Ecto neural progenitor cell (in vitro differentiated cells): ENCODE results near the gene WSB2.

ENCODE experiments used
- DNase-seq: peaks from one replicate; pipeline ENCODE4 v3.0.0-alpha.2; 2018; ENCODE audit warnings: low spot score

WSB2 gene

GRCh38 chr12:118061873-118062843 is 1.2 kb upstream of the WSB2 start:
- DNase-seq: peak; percentile 75

GRCh38 chr12:118060301-118061010 is 523 bp downstream of the WSB2 start:
- peak; percentile 72 for DNase-seq

- no peak for DNase-seq
Observed at GRCh38 chr12:118059341-118060191, 1.4 kb downstream of the WSB2 start.

GRCh38 chr12:118058881-118059280 is 2.1 kb downstream of the WSB2 start:
- DNase-seq: no peak

DNA sequence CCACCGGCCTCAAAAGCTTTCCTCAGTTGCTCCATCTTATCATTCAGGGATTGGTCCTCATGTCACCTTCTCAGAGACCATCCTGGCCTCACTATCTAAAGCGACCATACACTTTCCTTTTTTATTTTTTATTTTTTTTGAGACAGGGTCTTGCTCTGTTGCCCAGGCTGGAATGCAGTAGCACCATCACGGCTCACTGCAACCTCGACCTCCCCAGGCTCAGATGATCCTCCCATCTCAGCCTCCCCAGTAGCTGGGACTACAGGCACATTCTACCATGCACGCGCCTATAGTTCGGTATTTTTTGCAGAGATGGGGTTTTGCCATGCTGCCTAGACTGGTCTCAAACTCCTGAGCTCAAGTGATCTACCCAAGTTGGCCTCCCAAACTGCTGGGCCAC is 2.8 kb downstream of the WSB2 start:
- DNase-seq: no peak

GRCh38 chr12:118055865-118056773 is 4.9 kb downstream of the WSB2 start:
- DNase-seq: no peak

DNA sequence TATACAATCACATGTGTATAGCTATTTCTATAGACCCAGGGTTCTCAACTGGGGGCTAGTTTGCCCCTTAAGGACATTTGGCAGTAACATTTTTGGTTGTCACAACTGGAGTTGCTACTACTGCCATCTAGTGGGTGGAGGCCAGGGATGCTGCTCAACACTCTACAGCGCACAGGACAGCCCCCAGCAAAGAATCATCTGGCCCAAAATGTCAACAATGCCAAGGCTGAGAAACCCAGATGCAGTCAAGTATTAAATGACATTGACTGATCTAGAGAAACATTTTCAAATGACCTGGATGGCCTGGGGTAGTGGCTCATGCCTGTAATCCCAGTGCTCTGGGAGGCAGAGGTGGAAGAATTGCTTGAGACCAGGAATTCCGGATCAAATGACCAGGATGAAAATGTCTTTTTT is 5.8 kb downstream of the WSB2 start:
- DNase-seq: peak; percentile 67

- DNase-seq: no peak
Observed at GRCh38 chr12:118053071-118053985, 7.7 kb downstream of the WSB2 start.

GRCh38 chr12:118052324-118053070 is 8.5 kb downstream of the WSB2 start:
- DNase-seq: no peak

GRCh38 chr12:118050972-118051910 is 9.7 kb downstream of the WSB2 start:
- DNase-seq: no peak

DNA sequence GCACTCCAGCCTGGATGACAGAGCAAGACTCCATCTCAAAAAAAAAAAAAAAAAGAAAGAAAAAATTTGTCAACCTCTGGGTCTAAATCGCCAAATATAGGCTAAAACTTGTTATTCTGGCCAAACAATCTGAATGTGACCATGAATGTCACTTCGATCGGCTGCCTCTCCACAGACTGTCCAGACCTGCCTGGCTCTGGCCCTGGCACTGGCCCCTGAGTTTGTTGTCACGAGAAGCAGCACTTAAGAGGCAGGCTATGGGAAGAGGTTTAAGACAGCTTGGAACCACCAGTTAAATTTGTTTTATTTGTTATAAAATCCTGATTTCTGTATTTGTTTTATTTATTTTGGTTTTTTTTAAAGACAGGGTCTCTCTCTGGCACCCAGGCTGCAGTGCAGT is 14.5 kb downstream of the WSB2 start:
- DNase-seq: no peak

- no peak for DNase-seq
Observed at GRCh38 chr12:118044577-118044976, 16.4 kb downstream of the WSB2 start.

- no peak for DNase-seq
Observed at GRCh38 chr12:118044075-118044474, 16.9 kb downstream of the WSB2 start.

- no peak for DNase-seq
Observed at GRCh38 chr12:118042091-118042490, 18.9 kb downstream of the WSB2 start.

- DNase-seq: no peak
Observed at GRCh38 chr12:118038137-118038536, 22.8 kb downstream of the WSB2 start.

DNA sequence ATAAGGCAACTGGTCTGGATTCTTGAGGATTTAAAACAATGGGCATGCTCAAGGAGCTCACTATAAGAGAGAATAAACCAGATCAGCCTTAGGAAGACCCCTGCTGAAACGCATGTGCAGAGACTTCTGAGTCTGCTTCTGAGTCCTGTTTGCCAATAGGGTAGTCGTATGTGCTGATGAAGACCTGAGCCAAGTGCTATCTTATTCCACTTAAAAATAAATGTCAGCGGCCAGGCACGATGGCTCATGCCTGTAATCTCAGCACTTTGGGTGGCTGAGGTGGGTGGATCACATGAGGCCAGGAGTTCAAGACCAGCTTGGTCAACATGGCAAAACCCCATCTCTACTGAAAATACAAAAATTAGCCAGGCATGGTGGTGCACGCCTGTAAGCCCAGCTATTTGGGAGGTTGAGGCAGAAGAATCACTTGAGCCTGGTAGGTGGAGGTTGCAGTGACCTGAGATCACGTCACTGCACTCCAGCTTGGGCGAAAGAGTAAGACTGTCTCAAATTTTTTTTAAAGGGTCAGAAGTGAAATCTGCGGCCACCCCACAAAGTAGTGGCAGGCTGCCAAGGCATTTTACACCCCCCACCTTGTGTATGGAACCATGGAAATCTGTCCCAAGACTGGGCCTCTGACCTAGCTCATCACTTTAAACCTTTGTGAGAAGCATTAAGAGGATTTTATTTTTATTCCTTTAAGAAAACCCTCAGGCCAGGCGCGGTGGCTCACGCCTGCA is 24.1 kb downstream of the WSB2 start:
- no peak for DNase-seq
